ENCODE results near the gene IGSF11.
"Not testable (repeated sequence)": the region's sequence is repeated elsewhere in the genome, so short reads cannot be mapped to it uniquely, and the experiment has no call there.

IGSF11 gene

DNA sequence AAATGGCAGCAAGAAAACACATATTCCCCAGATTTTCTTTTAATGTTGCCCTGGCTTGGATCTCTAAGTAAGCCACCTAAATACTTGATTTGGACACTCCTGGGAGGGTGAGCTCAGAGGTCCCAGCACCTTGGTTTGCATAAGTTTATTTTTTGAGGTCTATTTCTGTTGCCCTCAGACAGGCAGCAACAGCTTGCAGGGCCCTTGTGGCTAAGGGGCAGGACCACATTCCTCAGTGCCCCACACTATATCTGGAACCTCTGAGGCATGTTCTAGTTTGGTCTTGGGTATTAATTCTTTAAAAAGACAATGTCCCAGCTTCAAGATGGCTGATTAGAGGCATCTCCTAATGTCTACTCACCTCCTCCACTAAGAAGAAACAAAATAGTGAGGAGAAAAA lies 57.5 kb downstream of the IGSF11 start:
- Histone ChIP-seq H3K27ac (no peak overlapping the region), H4K20me1 (no peaks in the 10 kb centered on the region), H3K4me1 (no peaks in the 10 kb centered on the region), H3K9me3 (no peaks in the 10 kb centered on the region), H3K9ac (no peak overlapping the region), H3K4me3 (no peak overlapping the region), H3K4me2 (no peak overlapping the region), H3K36me3 (no peaks in the 10 kb centered on the region), H3K27me3 (no peaks in the 10 kb centered on the region)
- no peak for TF ChIP-seq Cebpa-rat (IDR thresholded peaks at IDR 0.05)

GRCh38 chr3:118975476-118975875 lies 59.2 kb downstream of the IGSF11 start:
- not testable (repeated sequence) for H3K27ac ChIP-seq, H3K27me3 ChIP-seq, H3K36me3 ChIP-seq, H4K20me1 ChIP-seq, H3K9me3 ChIP-seq, H3K4me3 ChIP-seq, H3K4me1 ChIP-seq, H3K4me2 ChIP-seq, H3K9ac ChIP-seq

GRCh38 chr3:118974356-118975097 lies 60.1 kb downstream of the IGSF11 start:
- Histone ChIP-seq H3K27me3 (no peaks in the 10 kb centered on the region), H3K4me3 (no peak overlapping the region), H3K9ac (no peak overlapping the region), H3K9me3 (no peaks in the 10 kb centered on the region), H3K36me3 (no peaks in the 10 kb centered on the region), H4K20me1 (no peaks in the 10 kb centered on the region), H3K4me1 (no peaks in the 10 kb centered on the region), H3K27ac (no peak overlapping the region), H3K4me2 (no peak overlapping the region)
- TF ChIP-seq Cebpa-rat (IDR thresholded peaks at IDR 0.05), result no peak

- Histone ChIP-seq H3K4me1 (peaks cover 7% of the 10 kb centered on the region; the same call in 1 of the 2 replicates), H3K27me3 (no peaks in the 10 kb centered on the region), H3K4me3 (no peak overlapping the region), H3K4me2 (no peak overlapping the region), H3K36me3 (no peaks in the 10 kb centered on the region), H3K9ac (no peak overlapping the region), H3K27ac (no peak overlapping the region), H4K20me1 (no peaks in the 10 kb centered on the region), H3K9me3 (no peaks in the 10 kb centered on the region)
- no peak for TF ChIP-seq Cebpa-rat (IDR thresholded peaks at IDR 0.05)
Measured at GRCh38 chr3:118973050-118973449, 61.6 kb downstream of the IGSF11 start.

DNA sequence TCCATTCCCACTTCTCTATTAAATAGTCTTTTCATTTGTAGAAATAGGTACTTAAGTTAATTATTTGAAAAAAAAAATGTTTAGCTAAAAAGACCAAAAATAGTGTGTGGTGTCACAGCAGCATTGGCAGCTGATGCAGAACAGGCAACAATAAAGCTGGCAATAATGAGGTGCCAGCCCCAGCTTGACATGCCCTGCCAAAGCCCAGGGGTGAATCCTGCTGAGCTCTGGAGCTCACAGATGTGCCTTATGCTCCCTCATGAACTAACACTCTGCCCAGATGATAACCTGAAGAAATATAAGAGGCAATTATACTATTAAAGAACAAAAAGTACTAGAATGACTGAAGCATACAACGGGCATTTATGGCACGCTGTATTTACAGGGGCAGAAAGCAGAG lies 63.8 kb downstream of the IGSF11 start:
- H3K4me2 ChIP-seq, result no peak overlapping the region
- H4K20me1 ChIP-seq, result no peaks in the 10 kb centered on the region
- H3K9me3 ChIP-seq, result no peaks in the 10 kb centered on the region
- peaks cover 7% of the 10 kb centered on the region; the same call in 1 of the 2 replicates for H3K4me1 ChIP-seq
- no peak overlapping the region for H3K4me3 ChIP-seq
- no peak for TF ChIP-seq Cebpa-rat (IDR thresholded peaks at IDR 0.05)
- H3K27ac ChIP-seq, result no peak overlapping the region
- H3K9ac ChIP-seq, result no peak overlapping the region
- no peaks in the 10 kb centered on the region for H3K36me3 ChIP-seq
- no peaks in the 10 kb centered on the region for H3K27me3 ChIP-seq

DNA sequence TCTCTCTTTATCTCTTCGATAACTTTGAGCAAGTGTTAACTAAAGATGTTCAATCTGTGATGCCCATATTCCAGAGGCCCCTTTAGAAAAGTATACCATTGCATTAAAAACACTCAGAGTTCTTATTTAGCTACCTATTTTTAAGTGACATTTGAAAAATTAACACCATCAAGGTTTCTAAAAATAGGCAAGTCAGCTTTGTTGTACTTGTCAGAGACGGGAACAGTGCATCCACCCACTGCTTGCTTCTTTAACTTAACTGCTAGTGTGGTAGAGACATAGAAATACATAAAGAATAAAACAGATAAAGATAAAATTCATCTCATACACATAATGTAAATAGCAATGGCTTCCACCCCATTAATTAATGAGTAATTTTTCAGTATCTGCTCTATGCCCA lies 66.0 kb downstream of the IGSF11 start:
- Histone ChIP-seq H3K4me1 (peaks cover 7% of the 10 kb centered on the region; the same call in 1 of the 2 replicates), H3K9ac (no peak overlapping the region), H4K20me1 (no peaks in the 10 kb centered on the region), H3K27ac (no peak overlapping the region), H3K4me2 (no peak overlapping the region), H3K27me3 (no peaks in the 10 kb centered on the region), H3K36me3 (no peaks in the 10 kb centered on the region), H3K4me3 (no peak overlapping the region), H3K9me3 (no peaks in the 10 kb centered on the region)
- TF ChIP-seq Cebpa-rat (IDR thresholded peaks at IDR 0.05), result no peak

DNA sequence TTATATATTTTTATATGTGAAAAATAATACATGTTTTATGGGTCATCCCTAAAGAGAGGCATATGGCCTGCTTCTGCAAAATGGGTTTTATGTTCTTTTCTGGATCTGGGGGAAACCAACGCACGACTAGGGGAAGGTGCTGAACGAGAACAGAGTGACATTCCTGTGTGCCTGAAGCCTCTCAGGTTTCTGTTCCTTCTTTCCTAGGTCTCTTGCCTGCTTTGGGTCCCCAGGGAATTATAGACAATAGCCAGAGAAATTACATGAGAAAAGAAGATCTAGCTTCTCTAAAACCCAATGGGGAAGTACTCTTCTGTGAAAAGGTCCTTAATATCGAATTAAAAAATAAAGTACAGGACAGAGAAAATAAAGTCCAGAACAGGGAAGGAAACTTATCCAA lies 66.5 kb downstream of the IGSF11 start:
- Histone ChIP-seq H3K9ac (no peak overlapping the region), H3K4me2 (no peak overlapping the region), H3K36me3 (no peaks in the 10 kb centered on the region), H3K4me1 (peaks cover 7% of the 10 kb centered on the region; the same call in 1 of the 2 replicates), H4K20me1 (no peaks in the 10 kb centered on the region), H3K27ac (no peak overlapping the region), H3K9me3 (no peaks in the 10 kb centered on the region), H3K4me3 (no peak overlapping the region), H3K27me3 (no peaks in the 10 kb centered on the region)
- no peak for TF ChIP-seq Cebpa-rat (IDR thresholded peaks at IDR 0.05)

GRCh38 chr3:118966700-118967099 lies 67.9 kb downstream of the IGSF11 start:
- H3K4me1 ChIP-seq, result peaks cover 7% of the 10 kb centered on the region; the same call in 1 of the 2 replicates

GRCh38 chr3:118963711-118964110 lies 70.9 kb downstream of the IGSF11 start:
- Histone ChIP-seq H3K4me2 (no peak overlapping the region), H3K27ac (no peak overlapping the region), H4K20me1 (no peaks in the 10 kb centered on the region), H3K27me3 (no peaks in the 10 kb centered on the region), H3K4me1 (peaks cover 7% of the 10 kb centered on the region; the same call in 1 of the 2 replicates), H3K36me3 (no peaks in the 10 kb centered on the region), H3K9me3 (no peaks in the 10 kb centered on the region), H3K4me3 (no peak overlapping the region), H3K9ac (no peak overlapping the region)
- no peak for TF ChIP-seq Cebpa-rat (IDR thresholded peaks at IDR 0.05)

More at GRCh38 chr3:118966700-118967099, 67.9 kb downstream of the IGSF11 start:
- no peak overlapping the region for H3K4me3 ChIP-seq
- no peak overlapping the region for H3K27ac ChIP-seq
- H3K9me3 ChIP-seq, result no peaks in the 10 kb centered on the region
- H4K20me1 ChIP-seq, result no peaks in the 10 kb centered on the region
- H3K27me3 ChIP-seq, result no peaks in the 10 kb centered on the region
- no peaks in the 10 kb centered on the region for H3K36me3 ChIP-seq
- H3K4me2 ChIP-seq, result no peak overlapping the region
- H3K9ac ChIP-seq, result no peak overlapping the region
- TF ChIP-seq Cebpa-rat (IDR thresholded peaks at IDR 0.05), result no peak

DNA sequence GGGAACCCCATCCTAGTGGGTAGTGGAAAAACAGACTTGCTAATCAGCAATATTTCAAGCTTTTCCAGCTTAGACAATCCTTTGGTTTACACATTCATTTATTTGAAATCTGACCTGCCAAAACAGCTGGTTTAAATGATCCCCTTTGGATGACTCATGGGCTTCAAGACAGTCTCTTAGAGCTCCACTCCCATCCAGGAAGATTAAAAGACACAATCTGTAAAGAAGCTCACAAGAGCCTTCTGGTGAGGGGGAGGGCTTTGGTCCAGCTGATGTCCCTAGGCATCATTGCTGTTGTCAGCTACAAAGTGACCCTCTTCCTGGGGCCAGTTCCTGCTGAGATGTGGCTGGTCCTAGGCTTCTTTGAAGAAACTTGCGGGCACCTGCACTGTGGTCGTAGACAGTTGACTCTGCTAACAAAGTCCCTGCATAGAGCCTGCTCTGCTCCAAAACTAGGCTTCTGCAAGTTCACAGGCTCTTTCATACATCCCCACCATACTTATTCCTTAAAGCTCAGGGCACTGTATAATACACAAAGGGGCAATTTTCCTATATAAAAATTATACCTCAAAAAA lies 73.7 kb downstream of the IGSF11 start:
- Histone ChIP-seq H3K4me2 (no peak overlapping the region), H3K9ac (no peak overlapping the region), H4K20me1 (no peaks in the 10 kb centered on the region), H3K4me1 (peaks cover 2% of the 10 kb centered on the region; the same call in 1 of the 2 replicates), H3K27me3 (no peaks in the 10 kb centered on the region), H3K4me3 (no peak overlapping the region), H3K9me3 (no peaks in the 10 kb centered on the region), H3K27ac (no peak overlapping the region), H3K36me3 (no peaks in the 10 kb centered on the region)
- TF ChIP-seq Cebpa-rat (IDR thresholded peaks at IDR 0.05), result no peak
